Measurements from ENCODE around the gene MC4R.

Gene MC4R

GRCh38 chr18:60322591-60322990 lies 50.0 kb downstream of the MC4R start:
- DNase-seq = no peak
